CD14-positive monocyte (primary cell): ENCODE results near the gene ANAPC16. TPM values are rescaled to one million over a fixed set of nuclear protein-coding genes. Genes with fewer than 3 reads are reported as not detected.

Experiments used
- DNase-seq, 3 donors: peaks; one replicate each; pipeline ENCODE4 v3.0.0-alpha.2; 2011 to 2022
- H2AFZ ChIP-seq: 2 replicates; pipeline ENCODE4 v1.6.0; 2012; ENCODE audit warnings: mild to moderate bottlenecking, low read depth, low read length, inconsistent platforms; ENCODE audit not compliant: insufficient read depth, poor library complexity, severe bottlenecking
- H3K27ac ChIP-seq, 2 donors: 1 replicate in 1 of 2; 2 replicates in 1 of 2; pipeline ENCODE4 v1.5.1; 2012 to 2013; ENCODE audit warnings: low read length in 2 of 2, control low read depth in 1 of 2, inconsistent platforms in 1 of 2, low read depth in 1 of 2, mild to moderate bottlenecking in 1 of 2
- H3K27me3 ChIP-seq, 2 donors: one replicate each; pipeline versions ENCODE4 v1.6.0 to v1.6.1; 2011 to 2013; ENCODE audit warnings: low read length in 2 of 2; ENCODE audit not compliant: control insufficient read depth in 2 of 2, insufficient read depth in 2 of 2
- H3K36me3 ChIP-seq, 2 donors: replicated peaks in 1 of 2; 1 replicate in 1 of 2; 2 replicates in 1 of 2; pipeline versions ENCODE4 v1.5.1 to v1.6.1; 2012 to 2013; ENCODE audit warnings: low read length in 2 of 2, control low read depth in 1 of 2, inconsistent platforms in 1 of 2, mild to moderate bottlenecking in 1 of 2; ENCODE audit not compliant: insufficient read depth in 2 of 2, control insufficient read depth in 1 of 2
- H3K4me1 ChIP-seq, 2 donors: 1 replicate in 1 of 2; 2 replicates in 1 of 2; pipeline versions ENCODE4 v1.5.1 to v1.6.1; 2012 to 2013; ENCODE audit warnings: low read length in 2 of 2, control low read depth in 1 of 2, inconsistent platforms in 1 of 2, mild to moderate bottlenecking in 1 of 2, moderate library complexity in 1 of 2; ENCODE audit not compliant: insufficient read depth in 2 of 2, control insufficient read depth in 1 of 2
- H3K4me2 ChIP-seq: replicated peaks from 2 replicates; pipeline ENCODE3; 2012; ENCODE audit warnings: low read length, moderate library complexity, mild to moderate bottlenecking; ENCODE audit not compliant: poor library complexity, severe bottlenecking; ENCODE audit errors: extremely low read depth
- H3K4me3 ChIP-seq, 3 experiments: fragments of 200-600 bp in 1 of 3; sonication (generic) in 1 of 3; replicated peaks in 1 of 3; 1 replicate in 2 of 3; 2 replicates in 1 of 3; pipeline ENCODE4 v1.5.1; 2011 to 2013; ENCODE audit warnings: low read length in 3 of 3, mild to moderate bottlenecking in 3 of 3, control low read depth in 2 of 3, low read depth in 2 of 3, inconsistent platforms in 1 of 3, moderate library complexity in 1 of 3
- H3K79me2 ChIP-seq: 2 replicates; pipeline ENCODE4 v1.6.0; 2012; ENCODE audit warnings: mild to moderate bottlenecking, control low read depth, inconsistent platforms, low read length, moderate library complexity; ENCODE audit not compliant: insufficient read depth
- H3K9ac ChIP-seq: 2 replicates; pipeline ENCODE4 v1.6.0; 2017; ENCODE audit warnings: low read length, mild to moderate bottlenecking; ENCODE audit not compliant: insufficient read depth, poor library complexity, severe bottlenecking
- H3K9me3 ChIP-seq, 2 donors: replicated peaks in 1 of 2; 1 replicate in 1 of 2; 2 replicates in 1 of 2; pipeline versions ENCODE4 v1.5.1 to v1.6.1; 2012 to 2013; ENCODE audit warnings: low read length in 2 of 2, control low read depth in 1 of 2; ENCODE audit not compliant: control insufficient read depth in 1 of 2, insufficient read depth in 1 of 2
- H4K20me1 ChIP-seq: 2 replicates; pipeline ENCODE4 v1.6.0; 2012; ENCODE audit warnings: mild to moderate bottlenecking, low read length, control low read depth, moderate library complexity; ENCODE audit not compliant: insufficient read depth
- H3K27ac Mint-ChIP-seq, 7 donors: one replicate each; pipeline ENCODE4 v1.8.0; 2020; ENCODE audit warnings: mild to moderate bottlenecking in 7 of 7, mixed read lengths in 7 of 7, moderate library complexity in 6 of 7, inconsistent platforms in 2 of 7
- H3K27me3 Mint-ChIP-seq, 3 donors: one replicate each; pipeline ENCODE4 v1.8.0; 2021 to 2022; ENCODE audit warnings: low read depth in 3 of 3, mild to moderate bottlenecking in 3 of 3, mixed read lengths in 3 of 3, moderate library complexity in 3 of 3, inconsistent platforms in 1 of 3
- H3K36me3 Mint-ChIP-seq, 2 donors: one replicate each; pipeline ENCODE4 v1.8.0; 2020; ENCODE audit warnings: mixed read lengths in 2 of 2, inconsistent platforms in 1 of 2, mild to moderate bottlenecking in 1 of 2
- H3K4me1 Mint-ChIP-seq: one replicate; pipeline ENCODE4 v1.8.0; 2020; ENCODE audit warnings: mild to moderate bottlenecking, mixed read lengths
- H3K4me3 Mint-ChIP-seq, 2 donors: one replicate each; pipeline ENCODE4 v1.8.0; 2020; ENCODE audit warnings: mild to moderate bottlenecking in 2 of 2, mixed read lengths in 2 of 2, moderate library complexity in 1 of 2
- H3K9me3 Mint-ChIP-seq, 7 donors: one replicate each; pipeline ENCODE4 v1.8.0; 2020 to 2022; ENCODE audit warnings: mixed read lengths in 7 of 7, mild to moderate bottlenecking in 6 of 7, moderate library complexity in 6 of 7, inconsistent platforms in 2 of 7
- WGBS: methylation state at CpG from one replicate; pipeline ENCODE4 v1.1.5; 2013; ENCODE audit warnings: missing lambda C conversion rate; ENCODE audit not compliant: insufficient coverage; 5-methylcytosine and 5-hydroxymethylcytosine counted together
- intact Hi-C, 2 donors: fragments of 100-400 bp; cut with micrococcal nuclease; formaldehyde crosslinking; loops; one replicate each; pipeline versions ENCODE4 v1.15.0 to v1.15.1; 2023
- polyA plus RNA-seq, 3 donors: library from polyadenylated mRNA; depleted of rRNA in 1 of 3; unstranded in 2 of 3; stranded (reverse) in 1 of 3; fragments of 300-500 nt in 2 of 3; fragments of >200 nt in 1 of 3; fragmentation: Illumina TruSeq in 2 of 3; gene quantifications; 1 replicate in 2 of 3; 2 replicates in 1 of 3; pipeline ENCODE4 v1.2.3, GENCODE V29; 2012 to 2021
- small RNA-seq: library from RNA; depleted of rRNA; stranded (forward); fragments of <200 nt; gene quantifications from one replicate; pipeline ENCODE3, GENCODE V24; 2012; ENCODE audit warnings: low read depth; ENCODE audit not compliant: insufficient read length
- TF ChIP-seq, protein P1 (sequence below): fragments of 200-600 bp; IDR thresholded peaks from one replicate; pipeline ENCODE4 v1.8.0; 2022; ENCODE audit warnings: antibody characterized with exemption, mild to moderate bottlenecking

The ANAPC16 gene
- polyA plus RNA-seq, 3 donors = 65.5 to 167 (median 148) TPM

DNA sequence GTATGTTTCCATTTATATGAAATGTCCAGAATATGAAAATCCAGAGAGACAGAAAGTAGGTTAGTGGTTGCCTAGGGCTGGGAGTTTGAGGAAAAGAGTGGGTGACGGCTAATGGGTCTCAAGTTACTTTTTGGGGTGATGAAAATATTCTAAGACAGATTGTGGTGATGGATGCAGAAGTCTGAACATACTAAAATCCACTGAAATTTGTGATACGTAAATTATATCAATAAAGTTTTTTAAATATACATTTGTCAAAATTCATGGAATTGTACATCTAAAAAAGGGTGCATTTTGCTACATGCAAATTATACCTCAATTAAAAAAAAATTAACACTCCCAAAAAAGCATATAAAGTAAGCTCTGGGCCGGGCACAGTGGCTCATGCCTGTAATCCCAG, 67.3 kb downstream of the ANAPC16 start:
- Histone ChIP-seq H3K4me3 (no peak overlapping the region), H2AFZ (no peak overlapping the region), H3K27me3 (no peaks in the 10 kb centered on the region), H3K36me3 (no peaks in the 10 kb centered on the region), H3K79me2 (no peaks in the 10 kb centered on the region), H3K4me2 (no peak overlapping the region), H3K9me3 (no peaks in the 10 kb centered on the region), H3K9ac (no peak overlapping the region), H4K20me1 (no peaks in the 10 kb centered on the region), H3K27ac (no peak overlapping the region), H3K4me1 (peaks cover 23 to 34% of the 10 kb centered on the region in 2 donors)
- TF ChIP-seq, protein P1, sequence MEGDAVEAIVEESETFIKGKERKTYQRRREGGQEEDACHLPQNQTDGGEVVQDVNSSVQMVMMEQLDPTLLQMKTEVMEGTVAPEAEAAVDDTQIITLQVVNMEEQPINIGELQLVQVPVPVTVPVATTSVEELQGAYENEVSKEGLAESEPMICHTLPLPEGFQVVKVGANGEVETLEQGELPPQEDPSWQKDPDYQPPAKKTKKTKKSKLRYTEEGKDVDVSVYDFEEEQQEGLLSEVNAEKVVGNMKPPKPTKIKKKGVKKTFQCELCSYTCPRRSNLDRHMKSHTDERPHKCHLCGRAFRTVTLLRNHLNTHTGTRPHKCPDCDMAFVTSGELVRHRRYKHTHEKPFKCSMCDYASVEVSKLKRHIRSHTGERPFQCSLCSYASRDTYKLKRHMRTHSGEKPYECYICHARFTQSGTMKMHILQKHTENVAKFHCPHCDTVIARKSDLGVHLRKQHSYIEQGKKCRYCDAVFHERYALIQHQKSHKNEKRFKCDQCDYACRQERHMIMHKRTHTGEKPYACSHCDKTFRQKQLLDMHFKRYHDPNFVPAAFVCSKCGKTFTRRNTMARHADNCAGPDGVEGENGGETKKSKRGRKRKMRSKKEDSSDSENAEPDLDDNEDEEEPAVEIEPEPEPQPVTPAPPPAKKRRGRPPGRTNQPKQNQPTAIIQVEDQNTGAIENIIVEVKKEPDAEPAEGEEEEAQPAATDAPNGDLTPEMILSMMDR = no peak
- Mint-ChIP-seq H3K27ac (peak overlapping the region in 1 of 7 donors; percentile 26), H3K4me1 (peaks cover 30% of the 10 kb centered on the region), H3K9me3 (no peaks in the 10 kb centered on the region), H3K4me3 (no peak overlapping the region), H3K27me3 (peaks cover 0 to 6% (median 0%) of the 10 kb centered on the region in 3 donors), H3K36me3 (no peaks in the 10 kb centered on the region)
- DNase-seq = no peak
- intact Hi-C loops = no loop called here
- 67% methylated on average over 1 of the region's 3 CpGs for WGBS

Small RNA genes lying within 50 kb of the gene (small RNA-seq; reads per million reads assigned to genes)
- gene RF00019 = not detected
- gene RF00340 = not detected

Other genes starting within 250 kb of the ANAPC16 start
- 1 to 10 TPM in 1 of 3 donors, under 1 TPM in 2; 0.20 to 1.6 (median 0.45) TPM for gene SPOCK2, start 127.5 kb upstream of the ANAPC16 start, polyA plus RNA-seq
- 10 to 100 TPM in 2 of 3 donors, 1 to 10 TPM in 1; 8.2 to 20.9 (median 17.9) TPM for gene ASCC1, start 264 bp downstream of the ANAPC16 start, polyA plus RNA-seq
- gene DDIT4, start 57.9 kb downstream of the ANAPC16 start, polyA plus RNA-seq = 100 to 1,000 TPM in 1 of 3 donors, 10 to 100 TPM in 2; 26.1 to 611 (median 45.8) TPM
- 10 to 100 TPM; 26.5 to 42.5 (median 37.9) TPM for gene DNAJB12, start 138.9 kb downstream of the ANAPC16 start, polyA plus RNA-seq